ENCODE data around the gene TEX22.
"Not testable (repeated sequence)": the region's sequence is repeated elsewhere in the genome, so short reads cannot be mapped to it uniquely, and the experiment has no call there.

DNA sequence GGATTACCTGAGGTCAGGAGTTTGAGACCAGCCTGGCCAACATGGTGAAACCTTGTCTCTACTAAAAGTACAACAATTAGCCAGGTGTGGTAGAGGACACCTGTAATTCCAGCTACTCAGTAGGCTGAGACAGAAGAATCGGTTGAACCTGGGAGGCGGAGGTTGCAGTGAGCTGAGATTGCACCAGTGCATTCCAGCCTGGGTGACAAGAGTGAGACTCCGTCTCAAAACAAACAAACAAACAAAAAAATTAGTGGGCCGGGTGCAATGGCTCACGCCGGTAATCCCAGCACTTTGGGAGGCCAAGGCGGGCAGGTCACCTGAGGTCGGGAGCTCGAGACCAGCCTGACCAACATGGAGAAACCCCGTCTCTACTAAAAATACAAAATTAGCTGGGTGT, 36.9 kb upstream of the TEX22 start:
- TF ChIP-seq, protein P1, sequence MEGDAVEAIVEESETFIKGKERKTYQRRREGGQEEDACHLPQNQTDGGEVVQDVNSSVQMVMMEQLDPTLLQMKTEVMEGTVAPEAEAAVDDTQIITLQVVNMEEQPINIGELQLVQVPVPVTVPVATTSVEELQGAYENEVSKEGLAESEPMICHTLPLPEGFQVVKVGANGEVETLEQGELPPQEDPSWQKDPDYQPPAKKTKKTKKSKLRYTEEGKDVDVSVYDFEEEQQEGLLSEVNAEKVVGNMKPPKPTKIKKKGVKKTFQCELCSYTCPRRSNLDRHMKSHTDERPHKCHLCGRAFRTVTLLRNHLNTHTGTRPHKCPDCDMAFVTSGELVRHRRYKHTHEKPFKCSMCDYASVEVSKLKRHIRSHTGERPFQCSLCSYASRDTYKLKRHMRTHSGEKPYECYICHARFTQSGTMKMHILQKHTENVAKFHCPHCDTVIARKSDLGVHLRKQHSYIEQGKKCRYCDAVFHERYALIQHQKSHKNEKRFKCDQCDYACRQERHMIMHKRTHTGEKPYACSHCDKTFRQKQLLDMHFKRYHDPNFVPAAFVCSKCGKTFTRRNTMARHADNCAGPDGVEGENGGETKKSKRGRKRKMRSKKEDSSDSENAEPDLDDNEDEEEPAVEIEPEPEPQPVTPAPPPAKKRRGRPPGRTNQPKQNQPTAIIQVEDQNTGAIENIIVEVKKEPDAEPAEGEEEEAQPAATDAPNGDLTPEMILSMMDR (conservative IDR thresholded peaks at IDR 0.05) = not testable (repeated sequence)
- not testable (repeated sequence) for TF ChIP-seq EZH2 (IDR thresholded peaks at IDR 0.05; ENCODE audit: low read depth)

All from PC-9 (cell line).